ENCODE measurements around the gene PSMD13.

DNA sequence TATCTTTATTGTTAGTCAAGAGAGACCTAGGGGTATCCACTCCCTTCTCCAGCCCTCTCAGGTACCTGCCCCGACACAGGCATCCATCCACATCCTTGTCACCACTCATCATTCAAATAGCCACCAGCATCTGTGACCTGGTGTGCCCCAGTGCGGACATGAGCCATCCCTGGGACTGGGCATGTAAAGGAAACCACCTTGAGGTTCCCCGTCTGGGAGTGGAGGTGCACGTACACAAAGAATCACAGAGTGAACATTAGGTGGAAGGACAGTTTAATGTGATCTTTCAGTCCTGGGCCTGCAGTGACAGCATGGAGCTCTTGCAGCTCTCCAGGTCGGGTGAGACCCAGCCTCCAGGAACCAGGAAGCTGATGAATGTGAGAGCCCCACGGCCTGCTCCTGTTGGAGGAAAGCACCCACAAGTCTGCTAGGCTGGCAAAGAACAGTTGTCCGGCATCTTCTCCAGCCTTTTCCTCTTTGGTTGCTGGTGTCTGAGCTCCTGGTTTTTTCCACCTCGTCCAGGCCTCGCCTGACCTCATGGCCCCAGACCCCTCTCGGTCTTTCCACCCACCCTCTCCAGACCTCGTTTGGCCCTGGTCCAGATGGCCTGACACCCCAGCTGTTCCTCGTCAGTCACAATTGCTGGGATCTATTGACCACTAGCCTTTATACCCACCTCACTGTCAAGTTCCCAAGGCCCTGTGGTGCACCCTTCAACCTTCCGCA lies 16.5 kb downstream of the PSMD13 start:
- TF ChIP-seq CTCF (IDR thresholded peaks at IDR 0.05; ENCODE audit: low read length) (no peak), EZH2 (IDR thresholded peaks at IDR 0.05; ENCODE audit: borderline replicate concordance, low read length) (no peak)

All from OCI-LY1 (cell line).